ENCODE measurements around the gene AMER3.

The AMER3 gene

GRCh38 chr2:130787841-130788240 lies 32.5 kb downstream of the AMER3 start:
- no peak for TF ChIP-seq CTCF (conservative IDR thresholded peaks at IDR 0.05; ENCODE audit: low read length)
- H3K4me3 ChIP-seq (ENCODE audit: low read length) = no peak overlapping the region
- no peak for DNase-seq (ENCODE audit: low read depth)

- TF ChIP-seq CTCF (conservative IDR thresholded peaks at IDR 0.05; ENCODE audit: low read length) = no peak
- DNase-seq (ENCODE audit: low read depth) = no peak
- H3K4me3 ChIP-seq (ENCODE audit: low read length) = no peak overlapping the region
These were observed 35.0 kb downstream of the AMER3 start for GRCh38 chr2:130790312-130790711.

- TF ChIP-seq CTCF (conservative IDR thresholded peaks at IDR 0.05; ENCODE audit: low read length) = no peak
- no peak overlapping the region for H3K4me3 ChIP-seq (ENCODE audit: low read length)
- no peak for DNase-seq (ENCODE audit: low read depth)
These were observed 35.7 kb downstream of the AMER3 start for GRCh38 chr2:130790804-130791616.

GRCh38 chr2:130791617-130791939 lies 36.2 kb downstream of the AMER3 start:
- H3K4me3 ChIP-seq (ENCODE audit: low read length) = no peak overlapping the region
- TF ChIP-seq CTCF (conservative IDR thresholded peaks at IDR 0.05; ENCODE audit: low read length) = no peak
- no peak for DNase-seq (ENCODE audit: low read depth)

GRCh38 chr2:130795431-130795830 lies 40.1 kb downstream of the AMER3 start:
- H3K4me3 ChIP-seq (ENCODE audit: low read length) = no peak overlapping the region
- no peak for DNase-seq (ENCODE audit: low read depth)
- no peak for TF ChIP-seq CTCF (conservative IDR thresholded peaks at IDR 0.05; ENCODE audit: low read length)

- no peak overlapping the region for H3K4me3 ChIP-seq (ENCODE audit: low read length)
- no peak for TF ChIP-seq CTCF (conservative IDR thresholded peaks at IDR 0.05; ENCODE audit: low read length)
- no peak for DNase-seq (ENCODE audit: low read depth)
These were observed 41.0 kb downstream of the AMER3 start for GRCh38 chr2:130796290-130796689.
